Gastroesophageal sphincter (tissue), 4 donors: ENCODE measurements around the gene ALKBH8. TPM values are rescaled to one million over a fixed set of nuclear protein-coding genes. Genes with fewer than 3 reads are reported as not detected.
A peak's percentile ranks its signal among the peaks of the same experiment; 100 is the strongest.
"Not testable (repeated sequence)": the region's sequence is repeated elsewhere in the genome, so short reads cannot be mapped to it uniquely, and the experiment has no call there.

Experiments
- ATAC-seq: fragments of 150-250 bp; one replicate; pipeline ENCODE4 v1.9.1; 2016; ENCODE audit warnings: mild to moderate bottlenecking, moderate library complexity
- H3K27ac ChIP-seq, 4 donors: fragments of 200-600 bp; sonication (generic) in 3 of 4; 1 replicate in 3 of 4; 2 replicates in 1 of 4; pipeline ENCODE4 v1.5.1; 2016 to 2019
- H3K27me3 ChIP-seq: fragments of 200-600 bp; sonication (generic); one replicate; pipeline ENCODE4 v1.5.1; 2019
- H3K36me3 ChIP-seq, 2 donors: fragments of 200-600 bp; sonication (generic); one replicate each; pipeline ENCODE4 v1.5.1; 2019; ENCODE audit warnings: control low read depth in 1 of 2
- H3K4me1 ChIP-seq, 3 donors: fragments of 200-600 bp; sonication (generic); 1 replicate in 2 of 3; 2 replicates in 1 of 3; pipeline ENCODE4 v1.5.1; 2016 to 2019; ENCODE audit warnings: control low read depth in 2 of 3
- H3K4me3 ChIP-seq, 2 donors: fragments of 200-600 bp; sonication (generic); one replicate each; pipeline ENCODE4 v1.5.1; 2019; ENCODE audit warnings: mild to moderate bottlenecking in 1 of 2, moderate library complexity in 1 of 2
- H3K9me3 ChIP-seq, 3 donors: fragments of 200-600 bp; sonication (generic); one replicate each; pipeline ENCODE4 v1.5.1; 2017 to 2019; ENCODE audit warnings: control low read depth in 2 of 3
- EP300 ChIP-seq: sonication (generic); formaldehyde crosslinking; IDR thresholded peaks from one replicate; pipeline ENCODE4 v1.6.1; 2017; ENCODE audit warnings: antibody characterized with exemption, mild to moderate bottlenecking
- POLR2A ChIP-seq, 2 donors: fragments of 450-650 bp; IDR thresholded peaks; one replicate each; pipeline ENCODE4 v1.6.1; 2017; ENCODE audit warnings: antibody characterized with exemption in 2 of 2, mild to moderate bottlenecking in 2 of 2, moderate library complexity in 1 of 2
- POLR2AphosphoS5 ChIP-seq: sonication (generic); formaldehyde crosslinking; IDR thresholded peaks from one replicate; pipeline ENCODE4 v1.6.1; 2017; ENCODE audit warnings: antibody characterized with exemption
- WGBS, 2 donors: methylation state at CpG; one replicate each; pipeline ENCODE4 v1.1.5; 2018; ENCODE audit warnings: low coverage in 1 of 2; 5-methylcytosine and 5-hydroxymethylcytosine counted together
- total RNA-seq, 4 donors: library from RNA; depleted of rRNA; stranded (reverse); fragments of >200 nt; gene quantifications; one replicate each; pipeline ENCODE4 v1.1.0, GENCODE V29; 2016
- TF ChIP-seq, protein P1 (sequence below), 4 experiments: fragments of 200-600 bp in 2 of 4; fragments of 450-650 bp in 2 of 4; sonication (generic) in 1 of 4; IDR thresholded peaks; one replicate each; pipeline ENCODE4 v1.5.1; 2017 to 2019; ENCODE audit warnings: antibody characterized with exemption in 4 of 4, mild to moderate bottlenecking in 2 of 4, moderate library complexity in 2 of 4

The ALKBH8 gene
- total RNA-seq, 4 donors from 2014 or later = 4.9 to 11.4 (median 8.3) TPM

DNA sequence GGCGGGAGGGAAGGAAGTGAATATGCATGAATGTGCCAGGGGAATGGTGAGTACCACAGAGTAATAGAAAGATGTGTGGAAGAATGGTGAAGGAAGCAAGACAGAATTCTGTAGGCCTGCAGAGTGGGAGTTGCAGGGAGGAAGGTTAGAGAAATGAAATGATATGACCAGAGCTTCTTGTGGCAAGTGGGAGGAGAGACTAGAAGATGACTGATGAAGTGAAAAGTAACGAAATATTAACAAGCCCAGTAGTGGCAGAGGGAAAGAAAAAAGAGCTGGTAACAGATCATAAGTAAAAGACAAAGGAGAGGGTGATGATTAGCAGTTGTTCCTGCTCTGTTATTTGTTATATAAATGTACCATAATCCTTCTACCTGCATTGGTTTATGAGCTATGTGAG, 1.0 kb upstream of the ALKBH8 start:
- no peaks in the 10 kb centered on the region for H3K36me3 ChIP-seq
- 58 to 88% methylated on average over 1 to 2 of the region's 2 CpGs for WGBS, 2 donors
- H3K27ac ChIP-seq = no peak overlapping the region
- H3K27me3 ChIP-seq = peaks cover 12% of the 10 kb centered on the region
- no peak overlapping the region for H3K4me3 ChIP-seq
- no peaks in the 10 kb centered on the region for H3K9me3 ChIP-seq
- peaks cover 13 to 29% (median 14%) of the 10 kb centered on the region in 3 donors for H3K4me1 ChIP-seq
- TF ChIP-seq, protein P1, sequence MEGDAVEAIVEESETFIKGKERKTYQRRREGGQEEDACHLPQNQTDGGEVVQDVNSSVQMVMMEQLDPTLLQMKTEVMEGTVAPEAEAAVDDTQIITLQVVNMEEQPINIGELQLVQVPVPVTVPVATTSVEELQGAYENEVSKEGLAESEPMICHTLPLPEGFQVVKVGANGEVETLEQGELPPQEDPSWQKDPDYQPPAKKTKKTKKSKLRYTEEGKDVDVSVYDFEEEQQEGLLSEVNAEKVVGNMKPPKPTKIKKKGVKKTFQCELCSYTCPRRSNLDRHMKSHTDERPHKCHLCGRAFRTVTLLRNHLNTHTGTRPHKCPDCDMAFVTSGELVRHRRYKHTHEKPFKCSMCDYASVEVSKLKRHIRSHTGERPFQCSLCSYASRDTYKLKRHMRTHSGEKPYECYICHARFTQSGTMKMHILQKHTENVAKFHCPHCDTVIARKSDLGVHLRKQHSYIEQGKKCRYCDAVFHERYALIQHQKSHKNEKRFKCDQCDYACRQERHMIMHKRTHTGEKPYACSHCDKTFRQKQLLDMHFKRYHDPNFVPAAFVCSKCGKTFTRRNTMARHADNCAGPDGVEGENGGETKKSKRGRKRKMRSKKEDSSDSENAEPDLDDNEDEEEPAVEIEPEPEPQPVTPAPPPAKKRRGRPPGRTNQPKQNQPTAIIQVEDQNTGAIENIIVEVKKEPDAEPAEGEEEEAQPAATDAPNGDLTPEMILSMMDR (IDR thresholded peaks at IDR 0.05) = no peak
- TF ChIP-seq POLR2A (IDR thresholded peaks at IDR 0.05) (no peak), EP300 (no peak), POLR2AphosphoS5 (no peak)
- no peak for ATAC-seq

DNA sequence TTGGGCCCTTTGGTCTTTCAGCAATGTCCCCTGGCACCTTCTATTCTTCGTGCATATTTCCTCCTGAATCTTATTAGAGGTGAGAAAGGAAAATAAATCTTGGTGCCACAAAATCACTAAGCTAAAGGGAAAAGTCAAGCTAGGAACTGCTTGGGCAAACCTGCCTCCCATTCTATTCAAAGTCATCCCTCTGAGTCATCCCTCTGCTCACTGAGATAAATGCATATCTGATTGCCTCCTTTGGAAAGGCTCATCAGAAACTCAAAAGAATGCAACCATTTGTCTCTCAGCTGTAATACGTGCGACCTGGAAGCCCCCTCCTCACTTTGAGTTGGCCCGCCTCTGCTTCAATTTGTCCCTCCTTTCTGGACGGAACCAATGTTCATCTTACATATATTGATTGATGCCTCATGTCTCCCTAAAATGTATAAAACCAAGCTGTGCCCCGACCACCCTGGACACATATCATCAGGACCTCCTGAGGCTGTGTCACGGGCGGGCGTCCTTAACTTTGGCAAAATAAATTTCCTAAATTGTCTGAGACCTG, 493 bp upstream of the ALKBH8 start:
- peak overlapping the region; percentile 71 to 77 for H3K4me3 ChIP-seq
- H3K36me3 ChIP-seq, H3K9me3 ChIP-seq: not testable (repeated sequence)
- WGBS, 2 donors = 21 to 59% methylated on average over 4 to 9 of the region's 9 CpGs
- peak overlapping the region; percentile 66 to 88 (median 76) for H3K27ac ChIP-seq
- ATAC-seq = peak; percentile 2
- peaks cover 12% of the 10 kb centered on the region for H3K27me3 ChIP-seq
- H3K4me1 ChIP-seq = peaks cover 13 to 29% (median 14%) of the 10 kb centered on the region in 3 donors

DNA sequence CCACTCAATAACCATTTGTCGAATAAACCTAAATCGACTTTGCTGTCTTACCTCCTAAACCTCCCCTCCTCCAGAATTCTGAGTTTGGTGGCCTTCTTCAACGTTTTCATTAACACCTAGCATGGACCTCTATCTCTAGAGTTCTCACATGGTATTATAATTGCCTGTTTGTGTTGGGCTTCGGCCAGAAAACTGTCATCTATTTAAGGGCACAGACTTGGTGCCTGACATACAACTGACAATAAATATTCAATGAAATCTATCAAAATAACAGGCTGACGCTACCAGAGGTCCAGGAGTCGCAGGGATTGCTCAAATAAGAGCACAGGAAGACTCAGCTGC, 687 bp downstream of the ALKBH8 start:
- peaks cover 13 to 29% (median 14%) of the 10 kb centered on the region in 3 donors for H3K4me1 ChIP-seq
- WGBS, 2 donors = 5 to 7% methylated on average over 6 of the region's 6 CpGs
- ATAC-seq = peak; percentile 4
- H3K4me3 ChIP-seq = peak overlapping the region; percentile 71 to 77
- H3K27me3 ChIP-seq = peaks cover 6% of the 10 kb centered on the region
- TF ChIP-seq EP300 = no peak
- TF ChIP-seq POLR2AphosphoS5 = no peak
- TF ChIP-seq, protein P1 (IDR thresholded peaks at IDR 0.05) = no peak
- TF ChIP-seq POLR2A (IDR thresholded peaks at IDR 0.05) = no peak
- no peaks in the 10 kb centered on the region for H3K9me3 ChIP-seq
- H3K27ac ChIP-seq = peak overlapping the region in 3 of 4 donors; percentile 76 to 88 (median 77)
- H3K36me3 ChIP-seq = peaks cover 0 to 9% of the 10 kb centered on the region in 2 donors

DNA sequence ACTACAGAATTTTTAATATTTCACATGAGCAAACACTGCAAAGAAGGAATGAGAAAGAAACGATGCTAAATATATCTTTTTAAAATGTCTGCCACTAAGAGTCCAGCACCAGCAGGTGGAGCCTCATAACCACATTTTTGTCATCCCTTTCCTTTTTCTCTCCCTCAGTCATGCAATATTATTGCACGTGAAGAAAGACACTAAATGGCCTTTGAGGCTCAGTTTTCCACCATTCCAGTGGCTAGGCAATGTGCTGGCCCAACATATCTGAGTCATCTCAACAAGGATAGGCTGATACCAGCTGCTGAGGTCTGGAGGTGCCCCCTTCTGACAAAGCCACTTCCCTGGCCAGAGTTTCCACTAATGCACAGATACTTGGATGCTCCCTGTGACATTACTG, 1.8 kb downstream of the ALKBH8 start:
- no peaks in the 10 kb centered on the region for H3K9me3 ChIP-seq
- 0 to 4% methylated on average over 2 of the region's 2 CpGs for WGBS, 2 donors
- peak overlapping the region in 3 of 4 donors; percentile 24 to 64 (median 30) for H3K27ac ChIP-seq
- H3K36me3 ChIP-seq = peaks cover 0 to 21% of the 10 kb centered on the region in 2 donors
- no peak overlapping the region for H3K4me3 ChIP-seq
- ATAC-seq = peak; percentile 37
- TF ChIP-seq EP300 = no peak
- TF ChIP-seq, protein P1 (IDR thresholded peaks at IDR 0.05) = peak; percentile 53 to 70 (median 61)
- no peak for TF ChIP-seq POLR2AphosphoS5
- no peaks in the 10 kb centered on the region for H3K27me3 ChIP-seq
- peaks cover 13 to 29% (median 14%) of the 10 kb centered on the region in 3 donors for H3K4me1 ChIP-seq

DNA sequence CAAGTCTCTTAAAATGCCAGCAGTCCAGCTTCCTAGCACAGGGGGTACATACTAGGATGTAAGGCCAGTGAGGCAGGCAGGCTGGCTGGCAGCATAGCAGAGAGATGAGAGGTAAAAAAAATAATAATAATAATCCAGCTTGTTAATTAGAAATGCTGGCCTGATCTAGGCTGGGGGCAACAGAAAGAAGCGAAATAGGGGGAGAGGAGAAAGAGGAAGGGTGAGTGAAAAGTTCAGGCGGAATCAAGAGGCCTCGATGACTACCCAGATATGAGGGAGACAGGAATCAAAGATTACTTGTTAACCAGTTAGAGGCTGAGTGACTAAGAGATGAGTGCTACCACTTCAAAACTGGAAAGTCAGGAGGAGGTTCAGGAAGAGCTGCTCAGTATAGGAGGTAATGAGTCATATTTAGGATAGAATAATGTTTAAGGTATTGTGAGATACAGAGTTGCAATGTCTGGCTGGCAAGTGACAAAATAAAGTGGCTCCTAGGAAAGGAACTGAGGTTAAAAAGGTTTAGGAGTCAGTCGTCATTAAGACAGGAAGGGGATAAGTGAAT, 2.8 kb downstream of the ALKBH8 start:
- Histone ChIP-seq H3K4me3 (no peak overlapping the region), H3K9me3 (no peaks in the 10 kb centered on the region)
- WGBS, 2 donors = 42 to 59% methylated on average over 3 to 4 of the region's 4 CpGs

More for the DNA sequence above, 2.8 kb downstream of the ALKBH8 start:
- peak overlapping the region in 1 of 4 donors; percentile 64 for H3K27ac ChIP-seq
- peaks cover 0 to 23% of the 10 kb centered on the region in 2 donors for H3K36me3 ChIP-seq
- peaks cover 13 to 29% (median 14%) of the 10 kb centered on the region in 3 donors for H3K4me1 ChIP-seq
- TF ChIP-seq POLR2AphosphoS5 (no peak), POLR2A (IDR thresholded peaks at IDR 0.05) (no peak), EP300 (no peak)
- TF ChIP-seq, protein P1 (IDR thresholded peaks at IDR 0.05) = no peak
- no peaks in the 10 kb centered on the region for H3K27me3 ChIP-seq
- ATAC-seq = no peak
